NCI-H1436 treated with DMSO at 0.1 percent for 48 hours (cell line): ENCODE data around the gene USP37.

Experiments
- DNase-seq: peaks from one replicate; lab custom pipeline; 2025; lab: John Stamatoyannopoulos, UW

The USP37 gene

GRCh38 chr2:218401890-218402289 is 166.3 kb downstream of the USP37 start:
- no peak for DNase-seq

- no peak for DNase-seq
These were observed 166.9 kb downstream of the USP37 start for GRCh38 chr2:218400930-218401881.
